T-helper 1 cell treated with Interleukin-12 subunit alpha and Interleukin-12 subunit beta and Interleukin-4 antibody, amounts not matched to agents 30 ng/mL and 1 ng/mL, for 36 hours (primary cell): ENCODE results near the gene ETS1. TPM values are rescaled to one million over a fixed set of nuclear protein-coding genes. Genes with fewer than 3 reads are reported as not detected.

ENCODE experiments used
- intact Hi-C: fragments of 100-400 bp; cut with micrococcal nuclease; formaldehyde crosslinking; loops from one replicate; pipeline ENCODE4 v1.15.1; 2024
- total RNA-seq: library from RNA; stranded (reverse); gene quantifications from 2 replicates; pipeline ENCODE4 v1.2.3, GENCODE V29; 2022

ETS1 gene
- total RNA-seq, 1 donor from 2014 or later, result 762 TPM

DNA sequence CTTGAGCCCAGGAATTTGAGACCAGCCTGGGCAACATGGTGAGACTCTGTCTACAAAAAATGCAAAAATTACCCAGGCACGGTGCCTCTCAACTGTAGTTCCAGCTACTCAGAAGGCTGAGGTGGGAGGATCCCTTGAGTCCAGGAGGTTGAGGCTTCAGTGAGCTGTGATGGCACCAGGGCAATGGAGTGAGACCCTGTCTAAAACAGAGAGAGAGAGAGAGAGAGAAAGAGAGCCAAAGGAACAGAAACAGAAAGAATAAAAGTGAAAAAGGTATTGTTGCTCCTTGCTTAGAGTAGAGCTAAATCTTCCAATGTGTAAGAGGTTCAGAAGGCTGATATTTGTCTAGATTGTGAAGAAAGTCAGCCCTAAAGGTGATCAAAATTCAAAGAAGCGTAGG lies 8.9 kb upstream of the ETS1 start:
- intact Hi-C loops, result no loop called here

DNA sequence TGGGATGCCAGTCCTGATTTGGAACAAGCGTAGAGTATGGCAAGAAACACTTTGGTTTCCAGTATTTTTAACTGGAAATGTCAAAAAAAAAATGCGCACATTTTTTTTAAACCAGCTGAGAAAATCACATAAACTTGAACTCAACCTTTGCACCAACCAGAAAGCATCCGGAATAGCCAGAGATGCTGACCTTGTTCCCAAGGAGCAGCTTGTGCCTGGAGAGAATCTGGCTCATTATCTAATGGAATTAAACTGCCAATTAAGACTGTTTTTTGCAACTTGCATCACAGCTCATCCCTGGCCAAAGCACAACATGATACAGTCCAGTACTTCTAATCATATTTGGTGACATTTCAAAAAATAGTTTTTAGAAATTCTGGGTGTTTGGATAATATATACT lies 8.4 kb upstream of the ETS1 start:
- intact Hi-C loops, result no loop called here

DNA sequence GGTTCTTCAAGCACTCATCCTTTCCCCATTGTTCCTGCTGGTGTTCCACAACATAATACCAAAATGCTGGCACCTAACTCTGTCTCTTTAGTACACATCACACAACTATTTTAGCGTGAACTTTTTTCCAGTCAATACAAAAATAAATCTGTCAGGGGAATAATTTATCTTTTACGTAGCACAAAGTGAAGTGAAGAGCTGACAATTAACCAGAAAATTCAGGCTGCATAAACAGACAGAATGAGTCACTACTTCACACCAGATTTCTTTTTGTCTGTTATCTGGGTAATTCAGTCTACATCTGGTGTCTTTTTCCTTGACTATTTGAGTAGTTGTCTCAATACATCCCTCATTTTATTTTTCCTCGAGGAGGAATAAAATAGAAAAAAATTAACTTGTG lies 7.9 kb upstream of the ETS1 start:
- intact Hi-C loops, result no loop called here

DNA sequence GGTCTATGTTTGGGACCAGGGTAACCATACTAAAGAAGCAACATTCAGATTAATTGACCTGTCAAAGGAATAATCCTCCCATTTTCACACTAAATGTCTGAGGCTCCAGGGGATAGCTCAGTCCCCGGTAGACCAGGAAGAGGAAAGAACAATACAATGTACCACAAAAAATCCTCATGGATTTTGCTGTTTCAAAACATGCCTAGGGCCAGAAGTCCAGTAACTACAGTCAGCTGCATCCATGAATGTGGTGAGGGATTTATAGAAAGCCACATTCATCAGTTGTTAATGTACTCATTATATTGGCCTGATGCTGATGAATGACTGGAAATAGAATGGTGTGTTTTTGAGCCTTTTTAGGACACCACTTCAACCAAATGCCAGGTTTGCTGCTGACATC lies 6.9 kb upstream of the ETS1 start:
- intact Hi-C loops, result no loop called here

DNA sequence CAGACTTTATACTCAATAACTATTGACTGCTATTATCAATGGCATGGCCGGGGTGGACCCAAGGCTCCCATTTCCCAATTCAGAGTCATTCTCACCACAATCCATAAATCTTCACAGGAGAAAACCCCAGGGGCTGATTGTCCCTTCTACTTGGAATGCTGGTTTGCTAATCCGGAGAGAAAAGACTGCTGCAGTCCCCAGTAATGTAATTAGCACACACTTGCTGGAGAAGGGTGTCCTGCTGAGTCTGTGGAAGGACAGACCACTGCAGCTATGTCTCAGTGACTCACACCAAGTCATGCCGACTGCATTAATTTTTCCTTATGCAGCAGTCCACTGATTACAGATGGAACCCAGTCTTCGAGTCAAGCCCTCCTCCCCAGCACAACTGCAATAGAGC lies 5.9 kb upstream of the ETS1 start:
- intact Hi-C loops, result no loop called here

DNA sequence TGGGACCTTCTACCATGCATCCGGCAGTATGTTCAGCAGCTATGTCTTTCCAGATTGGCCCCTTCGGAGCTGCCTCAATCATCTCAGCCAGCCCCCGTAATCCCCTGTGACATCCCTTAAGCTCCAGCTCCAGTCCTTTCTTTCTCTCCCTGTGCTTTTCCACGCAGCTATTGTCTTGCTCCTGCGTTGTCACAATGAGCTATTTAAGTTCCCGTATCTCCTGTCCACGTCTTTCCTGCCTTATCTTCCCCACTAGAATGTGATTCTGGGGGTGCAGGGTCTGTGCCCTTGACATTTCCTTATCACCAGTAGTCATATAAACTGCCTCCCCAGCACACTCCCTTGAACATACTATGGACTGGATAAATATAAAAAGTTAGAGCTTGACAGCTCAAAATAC lies 5.1 kb upstream of the ETS1 start:
- intact Hi-C loops, result no loop called here

DNA sequence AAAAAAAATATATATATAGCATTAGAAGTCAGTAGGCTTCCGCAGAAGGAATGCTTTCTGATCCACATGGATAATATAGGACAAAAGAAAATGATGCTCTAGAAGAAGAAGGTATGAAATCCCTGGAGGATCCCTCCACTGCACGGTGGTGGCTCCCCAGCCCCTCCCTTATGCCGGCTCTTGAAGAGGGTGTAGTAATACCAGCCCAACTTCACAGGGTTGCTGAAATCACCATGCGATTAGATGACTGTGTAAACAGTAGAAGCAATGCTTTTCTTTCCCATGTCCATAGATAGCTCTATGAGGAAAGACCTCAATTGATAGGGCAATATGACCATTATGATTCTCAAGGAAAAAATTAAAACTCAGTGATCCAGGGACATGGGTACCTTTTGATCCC lies 3.2 kb upstream of the ETS1 start:
- intact Hi-C loops, result no loop called here

DNA sequence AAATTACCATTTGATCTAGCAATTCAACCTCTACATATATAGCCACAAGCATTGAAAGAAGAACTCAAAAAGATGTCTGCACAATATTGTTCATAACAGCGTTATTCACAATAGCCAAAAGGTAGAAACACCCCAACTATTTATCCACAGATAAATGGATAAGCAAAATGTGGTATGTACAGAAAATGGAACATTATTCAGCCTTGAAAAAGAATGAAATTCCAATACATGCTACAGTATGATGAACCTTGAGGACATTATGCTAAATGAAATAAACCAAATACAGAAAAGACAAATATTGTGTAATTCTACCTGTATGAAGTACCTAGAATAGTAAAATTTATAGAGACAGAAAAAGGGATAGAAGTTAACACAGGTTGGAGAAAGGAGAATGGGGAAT lies 2.6 kb upstream of the ETS1 start:
- intact Hi-C loops, result no loop called here

DNA sequence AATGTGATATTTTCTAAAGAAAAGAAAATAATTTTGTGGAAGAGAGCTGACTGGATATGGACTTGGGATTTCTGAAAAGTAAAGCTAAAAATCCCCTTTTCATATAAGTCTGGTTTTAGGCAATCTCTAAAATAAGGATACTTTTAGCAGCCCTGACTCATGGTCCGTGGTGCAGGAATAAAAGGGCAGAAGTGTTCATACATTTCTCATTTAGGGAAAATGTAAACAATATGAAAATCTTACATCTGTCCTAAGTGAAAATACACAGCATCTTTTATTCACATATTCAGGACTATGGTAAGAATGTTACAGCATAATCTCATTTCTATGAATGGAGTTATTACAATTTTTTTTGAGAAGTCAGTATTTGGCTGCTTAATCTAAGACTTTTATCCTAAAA lies 735 bp upstream of the ETS1 start:
- intact Hi-C loops, result no loop called here

DNA sequence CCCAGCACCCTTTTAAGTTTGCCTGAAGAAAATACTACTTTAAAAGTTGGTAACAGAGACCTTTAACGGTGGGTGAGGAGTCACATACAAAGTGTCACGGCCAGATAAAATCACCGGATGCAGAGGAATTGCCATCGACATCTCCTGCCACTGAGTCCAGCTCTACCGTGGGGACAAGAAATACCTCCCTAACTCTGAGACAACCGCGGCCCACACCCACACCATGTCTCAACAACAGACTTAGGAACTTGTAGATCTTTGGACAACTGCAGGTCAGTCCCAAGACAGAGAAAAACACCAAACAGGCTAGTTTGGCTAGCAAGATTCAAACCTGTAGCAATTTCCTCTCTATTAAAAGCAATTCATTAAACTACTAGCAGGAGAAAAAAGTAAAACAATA lies 669 bp downstream of the ETS1 start:
- intact Hi-C loops, result no loop called here

DNA sequence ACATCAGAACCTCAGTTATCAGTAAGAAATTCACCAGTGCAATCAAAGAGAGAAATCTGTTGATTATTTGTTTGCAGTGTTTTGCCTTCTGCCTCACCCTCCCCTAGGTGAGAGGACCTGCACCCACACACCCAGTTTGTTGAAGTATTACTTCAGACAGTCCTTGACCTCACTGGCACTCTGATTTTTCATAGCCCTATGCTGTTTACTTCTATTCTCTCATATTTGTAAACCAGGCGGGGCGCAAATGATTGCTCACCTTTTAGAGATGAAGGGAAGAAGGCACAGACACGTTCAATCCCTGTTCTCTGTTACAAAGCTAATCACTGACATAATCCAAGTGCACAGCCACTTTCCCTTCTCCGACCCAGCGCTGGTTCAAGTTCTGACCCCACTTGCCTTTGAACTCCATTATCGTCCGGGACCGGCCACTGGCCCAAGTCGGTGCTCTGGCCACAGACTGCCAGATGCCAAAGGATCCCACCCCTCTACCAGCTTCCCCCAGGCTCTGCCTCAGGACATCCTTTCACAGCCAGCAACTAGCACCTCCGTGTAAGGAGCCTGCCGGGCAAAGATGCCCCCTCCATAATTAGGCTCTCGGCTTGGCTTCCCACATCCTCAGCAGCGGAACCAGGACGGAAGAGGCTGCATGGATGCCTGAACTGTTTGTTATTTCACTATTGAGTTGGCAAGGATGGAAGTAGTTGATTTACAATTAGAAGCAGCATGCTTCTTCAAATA lies 1.7 kb downstream of the ETS1 start:
- intact Hi-C loops, result no loop called here

DNA sequence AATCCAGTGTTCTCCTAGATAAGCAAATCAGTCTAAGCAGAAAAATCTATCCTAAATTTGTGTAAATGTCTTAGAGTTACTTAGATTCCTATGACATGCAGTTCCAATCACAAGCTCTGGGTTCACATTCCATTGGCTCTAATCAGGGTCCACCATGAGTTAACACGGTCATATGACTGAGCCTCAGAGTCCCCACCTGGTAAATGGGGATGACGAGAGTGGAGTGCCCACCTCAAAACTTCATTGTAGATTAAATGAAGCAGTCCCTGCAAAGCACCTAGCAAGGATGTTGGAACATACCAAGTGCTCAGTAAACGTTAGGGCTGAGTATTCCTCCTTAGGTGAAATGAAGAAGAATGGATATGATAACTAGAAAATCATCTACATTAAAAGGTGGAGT lies 3.1 kb downstream of the ETS1 start:
- intact Hi-C loops, result no loop called here

DNA sequence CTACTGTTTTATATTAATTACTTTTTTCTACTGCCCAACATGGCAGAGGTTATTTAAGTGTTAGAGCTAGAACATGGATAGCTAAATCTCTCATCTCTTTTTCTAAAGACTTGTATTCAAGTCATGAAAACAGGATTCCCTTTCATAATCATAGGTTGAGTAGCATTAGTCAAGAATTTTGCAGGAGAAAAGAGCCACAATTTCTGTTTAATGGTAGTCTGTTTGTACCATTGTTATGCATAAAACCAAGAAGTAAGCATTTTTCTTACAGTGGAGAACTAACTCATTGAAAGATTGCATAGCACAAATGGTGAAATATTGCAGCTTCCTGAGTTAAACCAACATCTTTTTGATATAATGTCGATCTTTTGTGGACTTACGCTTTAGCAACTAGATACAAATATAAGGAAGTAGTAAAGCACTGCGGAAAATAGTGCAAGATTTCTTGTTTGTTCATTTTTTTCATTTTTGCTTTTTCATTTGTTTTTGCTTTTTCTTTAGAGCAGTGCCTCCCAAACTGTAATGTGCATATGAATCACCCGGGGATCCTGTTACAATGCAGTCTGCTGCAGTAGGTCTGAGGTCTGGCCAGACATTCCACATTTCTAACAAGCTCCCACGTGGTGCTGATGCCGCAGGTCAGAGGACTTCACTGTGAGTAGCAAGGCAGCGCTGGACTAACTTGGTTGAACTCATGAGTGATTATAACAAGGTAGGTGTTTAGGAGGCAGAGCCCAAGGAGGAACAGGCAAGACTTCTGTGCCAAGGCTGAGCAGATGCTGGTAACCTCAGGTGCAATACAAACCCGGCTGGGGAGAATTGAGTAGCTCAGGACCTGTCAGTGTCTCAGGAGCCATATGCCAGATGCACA lies 4.6 kb downstream of the ETS1 start:
- intact Hi-C loops, result no loop called here

DNA sequence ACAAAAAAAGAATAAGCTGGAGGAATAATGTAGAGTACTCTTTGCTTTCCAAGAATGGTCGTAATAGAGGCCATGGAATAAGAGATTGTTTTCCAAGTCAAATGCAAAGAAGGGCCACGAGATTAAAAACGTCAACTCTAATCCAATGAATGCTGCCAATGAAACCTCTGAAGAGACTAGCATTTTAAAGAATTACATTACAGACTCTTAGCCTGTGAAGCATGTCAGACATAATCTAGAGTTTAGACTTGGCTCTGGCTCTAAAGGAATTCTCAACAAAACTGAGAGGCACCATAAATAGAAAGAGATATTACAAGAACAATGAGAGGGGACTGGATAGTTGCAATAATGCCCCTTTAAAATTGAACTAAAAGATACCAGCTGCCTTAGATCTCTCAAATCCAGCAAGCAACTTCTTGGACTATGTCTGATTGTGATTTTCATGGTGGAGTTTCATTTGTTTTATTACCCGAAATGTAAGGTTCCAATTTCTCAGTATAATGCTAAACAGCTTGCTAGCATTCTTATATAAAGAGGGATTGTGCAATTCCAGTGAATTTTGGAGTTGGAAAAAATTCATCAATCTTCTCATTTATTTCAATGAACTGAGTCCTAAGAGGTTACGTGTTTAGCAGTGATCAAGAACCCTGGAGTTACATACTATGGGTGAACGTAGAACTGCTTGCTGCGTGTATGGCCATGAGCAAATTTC lies 5.6 kb downstream of the ETS1 start:
- intact Hi-C loops, result no loop called here

DNA sequence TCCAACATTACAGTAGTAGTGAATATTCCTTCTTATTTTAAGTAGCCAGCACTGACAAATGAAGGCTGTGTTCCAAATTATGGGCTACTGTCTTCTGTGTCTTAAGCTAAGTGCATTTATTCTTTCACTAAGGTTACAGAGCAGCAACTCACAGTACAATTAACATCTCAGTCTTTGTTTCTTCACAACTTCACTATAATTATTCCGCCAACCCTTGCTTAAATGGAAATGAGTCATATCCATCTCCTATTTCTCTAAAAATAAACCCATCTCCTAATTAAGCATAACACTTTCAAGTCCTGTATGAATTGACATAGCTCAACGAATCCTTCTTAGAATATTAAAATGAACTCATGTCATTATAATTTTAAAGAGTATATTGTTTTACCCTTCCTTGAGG lies 6.7 kb downstream of the ETS1 start:
- intact Hi-C loops, result loop anchor here (1.0 kb wide), 4 partner anchors 29 to 55 kb away; no protein-coding TSS in a partner anchor

DNA sequence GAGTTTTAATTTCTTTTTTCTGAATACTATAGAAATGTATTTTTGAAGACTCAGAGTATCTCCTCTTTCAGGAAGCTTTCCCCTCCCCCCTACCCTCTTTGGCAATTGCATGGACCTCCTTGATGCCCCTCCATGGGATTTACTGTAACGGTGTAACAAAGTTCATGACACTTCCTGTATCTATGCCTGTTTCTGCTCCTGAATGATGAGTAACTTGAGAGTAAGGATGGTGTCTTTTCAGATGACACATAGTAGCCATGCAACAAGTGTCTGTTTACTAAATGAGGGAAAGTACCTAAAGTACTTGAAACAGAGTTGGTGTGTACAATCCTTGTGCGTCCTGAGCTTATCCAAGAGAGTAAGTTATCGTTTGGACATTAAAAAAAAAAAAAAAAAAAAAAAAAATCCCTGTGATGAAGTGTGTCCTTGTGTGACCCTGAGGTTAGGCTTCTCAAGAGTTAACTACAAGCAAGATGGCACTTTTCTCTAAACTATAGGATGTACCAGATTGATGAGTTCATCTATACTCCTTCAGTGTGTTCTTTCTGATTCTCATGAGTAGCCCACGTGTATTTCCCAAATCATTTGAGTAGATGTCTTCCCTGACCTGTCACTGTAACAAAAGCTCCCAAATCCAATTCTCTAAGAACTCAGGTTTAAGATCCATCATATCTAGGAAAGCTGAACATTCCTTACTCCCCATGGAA lies 7.4 kb downstream of the ETS1 start:
- intact Hi-C loops, result loop anchor here (1.0 kb wide), 4 partner anchors 29 to 55 kb away; no protein-coding TSS in a partner anchor

DNA sequence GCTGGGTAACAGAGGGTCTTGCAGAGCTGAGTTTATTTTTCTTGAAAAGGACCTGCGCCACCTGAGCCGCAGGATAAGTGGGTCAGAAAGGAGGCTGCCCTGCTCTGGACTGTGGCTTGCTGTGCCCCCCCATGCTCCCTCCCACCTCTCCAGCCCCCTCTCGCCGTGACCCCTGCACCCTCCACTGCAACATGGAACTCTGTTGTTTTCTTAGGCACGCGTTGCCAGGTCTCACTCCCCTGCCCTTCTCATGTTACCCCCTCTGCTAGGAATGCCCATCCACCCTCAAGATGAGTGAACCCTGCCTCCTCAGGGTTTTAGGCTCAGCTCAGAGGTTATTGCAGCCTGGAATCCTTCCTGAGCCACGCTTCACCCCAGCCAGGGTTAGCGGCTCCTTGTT lies 10.8 kb downstream of the ETS1 start:
- intact Hi-C loops, result no loop called here

DNA sequence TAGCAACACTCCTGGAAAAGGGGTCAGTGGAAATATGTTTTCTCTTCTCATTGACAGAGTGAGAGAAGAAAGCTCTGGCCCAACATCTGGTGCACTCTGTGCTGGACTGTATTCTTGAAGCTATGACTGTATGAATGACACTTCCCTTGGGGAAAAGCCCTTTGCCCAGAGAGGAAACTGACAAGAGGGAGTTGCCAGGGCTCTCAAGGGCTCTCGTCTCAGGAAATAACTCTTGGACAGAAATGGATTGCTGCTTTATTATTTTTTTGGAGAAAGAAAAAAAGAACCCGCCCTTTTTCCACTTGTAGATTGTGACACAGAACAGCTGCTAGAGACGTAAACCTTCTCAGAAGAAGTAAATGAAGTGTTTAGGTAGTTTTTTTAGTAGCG lies 11.4 kb downstream of the ETS1 start:
- intact Hi-C loops, result no loop called here

DNA sequence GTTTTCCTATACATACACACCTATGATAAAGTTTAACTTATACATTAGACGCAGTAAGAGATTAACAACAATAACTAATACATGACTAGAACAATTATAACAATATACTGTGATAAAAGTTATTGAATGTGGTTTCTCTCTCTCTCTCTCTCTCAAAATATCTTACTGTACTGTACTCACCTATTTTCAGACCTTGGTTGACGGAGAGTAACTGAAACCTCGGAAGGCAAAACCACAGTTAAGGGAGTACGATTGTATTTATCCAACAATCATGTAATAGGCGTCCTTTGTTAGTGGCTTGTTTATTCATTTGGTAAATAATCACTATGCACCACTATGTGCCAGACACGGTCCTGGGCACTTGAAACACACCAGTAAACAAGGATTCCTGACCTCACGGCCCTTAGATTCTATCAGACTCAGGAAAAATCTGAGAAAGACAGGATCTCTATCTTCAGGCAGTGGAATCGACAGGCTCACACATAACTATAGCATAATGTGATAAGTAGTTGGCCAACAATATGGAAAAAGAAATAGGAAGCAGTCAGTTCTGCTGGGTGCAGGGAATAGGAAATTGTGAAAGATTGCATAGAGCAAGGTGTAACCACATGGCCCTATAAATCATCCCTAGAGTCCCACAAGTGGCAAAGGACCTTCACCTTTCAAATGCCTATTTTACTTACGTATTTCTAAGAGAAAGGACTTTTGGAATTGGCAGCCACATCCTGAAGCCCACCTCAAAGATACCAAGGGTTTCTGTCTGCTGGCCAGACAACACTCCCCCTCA lies 12.0 kb downstream of the ETS1 start:
- intact Hi-C loops, result no loop called here

DNA sequence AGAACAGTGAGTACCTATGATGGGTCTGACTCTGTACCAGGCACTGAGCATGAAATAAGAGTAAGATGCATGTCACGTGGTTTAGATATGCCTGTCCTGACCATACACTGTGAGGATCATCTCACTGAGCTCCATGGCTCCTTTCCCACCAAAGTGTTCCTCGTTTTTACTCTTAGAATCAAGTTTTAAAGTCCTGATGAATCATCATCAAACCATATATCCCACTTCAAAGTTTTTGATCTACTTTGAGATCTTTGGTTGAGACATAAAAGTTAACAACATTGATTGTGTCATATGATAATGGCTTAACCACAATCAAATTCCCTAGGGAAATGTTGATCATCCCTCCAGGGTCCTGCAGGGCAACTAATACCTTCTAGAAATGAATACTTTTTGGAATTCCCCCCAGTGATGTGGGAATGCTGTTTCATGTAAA lies 12.8 kb downstream of the ETS1 start:
- intact Hi-C loops, result no loop called here

DNA sequence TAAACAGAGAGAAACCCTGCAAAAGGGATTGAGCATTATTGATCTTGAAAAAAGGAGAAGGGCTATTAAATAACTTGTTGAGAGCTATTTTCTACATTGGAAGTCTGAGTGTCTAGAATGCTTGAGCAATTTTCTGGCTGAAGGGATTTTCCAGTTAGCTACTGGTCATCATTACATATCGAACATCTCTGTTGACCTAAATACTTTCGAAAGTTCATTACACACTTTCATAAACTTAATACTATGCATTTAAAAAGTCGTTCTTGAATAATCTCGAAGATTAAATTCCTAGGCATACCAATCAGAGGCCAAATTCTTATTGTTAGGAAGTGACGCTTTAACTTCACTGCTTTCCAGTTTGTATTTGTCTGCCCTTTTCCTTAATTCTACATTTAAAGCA lies 13.7 kb downstream of the ETS1 start:
- intact Hi-C loops, result no loop called here
